GM12878 (cell line): Measurements from ENCODE around the gene SOS1. TPM values are rescaled to one million over a fixed set of nuclear protein-coding genes. Genes with fewer than 3 reads are reported as not detected.

Experiments
- ATAC-seq: fragments of 200-7000 bp; cut with Tn5 transposase; 3 replicates; pipeline ENCODE4 v1.9.1; 2020; ENCODE audit warnings: mild to moderate bottlenecking, moderate library complexity
- BruUV-seq: library from RNA; stranded (reverse); fragments of 400-500 nt; replicated peaks from 2 replicates; lab custom pipeline; 2021; lab: Mats Ljungman, UMichigan
- CTCF ChIA-PET: fragments of 300-600 bp; sonication (Branson Sonifier 250); formaldehyde crosslinking; extraction: SDS; loops from one replicate; lab custom pipeline; 2021; ENCODE audit warnings: inconsistent platforms; lab: Yijun Ruan, JAX
- POLR2A ChIA-PET: fragments of 350-600 bp; formaldehyde crosslinking; extraction: SDS; loops from one replicate; lab custom pipeline; 2021; ENCODE audit warnings: inconsistent platforms; lab: Charles Lee
- RAD21 ChIA-PET: fragments of 300-600 bp; sonication (Branson Sonifier 250); formaldehyde crosslinking; loops from one replicate; lab custom pipeline; 2023; ENCODE audit warnings: antibody characterized with exemption; ENCODE audit not compliant: unreplicated experiment; lab: Charles Lee
- SMC1A ChIA-PET: fragments of 300-600 bp; sonication (Branson Sonifier 250); formaldehyde crosslinking; loops from one replicate; lab custom pipeline; 2023; ENCODE audit not compliant: unreplicated experiment, uncharacterized antibody; lab: Charles Lee
- DNase-seq: peaks from one replicate; pipeline ENCODE4 v3.0.0-alpha.2; 2011; ENCODE audit warnings: low read depth, low spot score
- FAIRE-seq: peaks from 3 replicates; lab custom pipeline; 2011; peaks lifted over from hg19 to GRCh38; lab: Jason Lieb, UNC
- H2AFZ ChIP-seq: 2 replicates; pipeline ENCODE4 v1.6.0; 2011; ENCODE audit warnings: low read depth, low read length, control low read depth; ENCODE audit not compliant: control insufficient read depth
- H3K27ac ChIP-seq: 2 replicates; pipeline ENCODE4 v1.5.1; 2011; ENCODE audit warnings: control low read depth; ENCODE audit not compliant: control insufficient read depth, insufficient read depth
- H3K27me3 ChIP-seq, 2 experiments: replicated peaks in 1 of 2; 2 replicates each; pipeline versions ENCODE4 v1.6.0 to v1.6.1; 2011; ENCODE audit warnings: low read length in 1 of 2; ENCODE audit not compliant: control insufficient read depth in 2 of 2, insufficient read depth in 2 of 2
- H3K36me3 ChIP-seq, 2 experiments: 2 replicates each; pipeline ENCODE4 v1.5.1; 2011; ENCODE audit warnings: low read length in 1 of 2; ENCODE audit not compliant: control insufficient read depth in 2 of 2, insufficient read depth in 2 of 2
- H3K4me1 ChIP-seq: 2 replicates; pipeline ENCODE4 v1.6.1; 2011; ENCODE audit warnings: mild to moderate bottlenecking, low read length, moderate library complexity, mixed read lengths; ENCODE audit not compliant: control insufficient read depth, insufficient read depth
- H3K4me2 ChIP-seq: 2 replicates; pipeline ENCODE4 v1.6.0; 2011; ENCODE audit warnings: control low read depth; ENCODE audit not compliant: control insufficient read depth, insufficient read depth
- H3K4me3 ChIP-seq: fragments of 200-600 bp; sonication (generic); 2 replicates; pipeline ENCODE4 v1.5.1; 2016
- H3K79me2 ChIP-seq: 2 replicates; pipeline ENCODE4 v1.6.0; 2011; ENCODE audit warnings: low read length; ENCODE audit not compliant: control insufficient read depth, insufficient read depth
- H3K9ac ChIP-seq: 2 replicates; pipeline ENCODE4 v1.8.0; 2011; ENCODE audit warnings: low read length, control low read depth, mixed read lengths; ENCODE audit not compliant: control insufficient read depth, insufficient read depth
- H3K9me3 ChIP-seq: replicated peaks from 3 replicates; pipeline ENCODE4 v1.5.1; 2011; ENCODE audit warnings: mild to moderate bottlenecking, low read length; ENCODE audit not compliant: control insufficient read depth, insufficient read depth
- H4K20me1 ChIP-seq: 2 replicates; pipeline ENCODE4 v1.6.0; 2011; ENCODE audit not compliant: control insufficient read depth, insufficient read depth
- GATAD2B ChIP-seq: fragments of 450-650 bp; conservative IDR thresholded peaks from 2 replicates; pipeline ENCODE4 v1.6.1; 2017; ENCODE audit warnings: low read depth, mild to moderate bottlenecking, moderate library complexity
- RAD21 ChIP-seq: IDR thresholded peaks from 2 replicates; pipeline ENCODE4 v1.6.1; 2011; ENCODE audit warnings: mild to moderate bottlenecking, low read depth, low read length, moderate library complexity; ENCODE audit not compliant: insufficient read depth
- SKIL ChIP-seq: fragments of 450-650 bp; IDR thresholded peaks from 2 replicates; pipeline ENCODE4 v1.6.1; 2017; ENCODE audit warnings: mild to moderate bottlenecking, low read depth, inconsistent platforms; ENCODE audit not compliant: poor library complexity, severe bottlenecking
- WGBS: methylation state at CpG from one replicate; pipeline ENCODE4 v1.1.6; 2016; ENCODE audit warnings: low lambda C conversion rate; ENCODE audit not compliant: insufficient replicate concordance, insufficient coverage; ENCODE audit errors: missing lambda C conversion rate; 5-methylcytosine and 5-hydroxymethylcytosine counted together
- in situ Hi-C: fragments of 300-500 bp; cut with MboI; formaldehyde crosslinking; loops from 9 replicates; pipeline ENCODE4 v1.14.3; 2018; ENCODE audit warnings: mixed read lengths
- intact Hi-C: fragments of 100-400 bp; cut with micrococcal nuclease; formaldehyde crosslinking; loops from one replicate; pipeline ENCODE4 v1.14.2; 2022; ENCODE audit not compliant: unreplicated experiment
- polyA plus RNA-seq, 11 experiments: library from polyadenylated mRNA; depleted of rRNA in 4 of 11; unstranded in 6 of 11; stranded (reverse) in 5 of 11; fragments of >200 nt; fragmentation: Nextera tagmentation in 4 of 11; fragmentation: Illumina TruSeq in 1 of 11; extraction: Ambion mirVana in 4 of 11; extraction: Trizol in 1 of 11; gene quantifications; 1 replicate in 1 of 11; 2 replicates in 10 of 11; pipeline versions ENCODE4 v1.2.1 to v1.2.3, GENCODE V29; 2011 to 2016; ENCODE audit warnings: inconsistent platforms in 2 of 11, missing spikeins in 2 of 11, low read depth in 1 of 11
- total RNA-seq, 4 experiments: library from RNA; depleted of rRNA in 3 of 4; stranded (reverse); fragments of >200 nt in 3 of 4; fragmentation: Illumina TruSeq in 1 of 4; extraction: Trizol in 1 of 4; gene quantifications; 2 replicates each; pipeline versions ENCODE4 v1.2.1 to v1.2.3, GENCODE V29; 2013 to 2021

The SOS1 gene
- total and polyA plus RNA-seq, 10 of the 15 experiments (the other 5 are each of a cell fraction or from before 2014, with no cell fraction given), result 2.1 to 24.1 (median 8.5) TPM

- Histone ChIP-seq H3K27me3 (no peaks in the 10 kb centered on the region), H3K4me1 (no peaks in the 10 kb centered on the region), H3K79me2 (no peaks in the 10 kb centered on the region; the same call in 1 of the 2 replicates), H4K20me1 (no peaks in the 10 kb centered on the region; the same call in 1 of the 2 replicates), H3K27ac (no peak overlapping the region), H2AFZ (no peak overlapping the region), H3K36me3 (peaks cover 0 to 2% of the 10 kb centered on the region in 2 experiments; a peak in 2 of 4 replicates), H3K9ac (no peak overlapping the region), H3K4me3 (no peak overlapping the region), H3K4me2 (no peak overlapping the region), H3K9me3 (no peaks in the 10 kb centered on the region)
- DNase-seq (no peak), FAIRE-seq (no peak), ATAC-seq (no peak)
- no peak for TF ChIP-seq SKIL
- peak; percentile 32; the same call in 1 of the 2 replicates for TF ChIP-seq RAD21
- TF ChIP-seq GATAD2B, result no peak
- 98% methylated on average over 3 of the region's 3 CpGs for WGBS
- in situ Hi-C loops, result loop anchor here (25.0 kb wide), 1 partner anchor 668 kb away; no protein-coding TSS in a partner anchor
- BruUV-seq, result no TSS peak
- POLR2A ChIA-PET, result no interaction called here
- RAD21 ChIA-PET, result interaction anchor here (0.7 to 2.2 kb wide), 6 partner anchors 11 to 160 kb away, joined by 3 to 6 read pairs (median 4); no protein-coding TSS in a partner anchor
- CTCF ChIA-PET, result interaction anchor here (1.0 to 1.5 kb wide), 3 partner anchors 10 to 159 kb away, joined by 3 to 6 read pairs (median 4); no protein-coding TSS in a partner anchor
- SMC1A ChIA-PET, result interaction anchor here (0.7 to 1.1 kb wide), 3 partner anchors 28 to 160 kb away, joined by 3 to 5 read pairs (median 3); no protein-coding TSS in a partner anchor
- intact Hi-C loops, result loop anchor here (5.0 kb wide), 1 partner anchor 663 kb away; no protein-coding TSS in a partner anchor
These were observed 51.7 kb downstream of the SOS1 start for GRCh38 chr2:39069136-39069515.
